Parathyroid adenoma (tissue), 2 donors: ENCODE results near the gene GAST.

Experiments
- H2AFZ ChIP-seq: fragments of 300-600 bp; sonication (generic); one replicate; pipeline ENCODE4 v1.7.0; 2017; ENCODE audit warnings: antibody characterized with exemption, mild to moderate bottlenecking
- H3K27ac ChIP-seq: fragments of 300-600 bp; sonication (generic); one replicate; pipeline ENCODE4 v1.7.0; 2017
- H3K27me3 ChIP-seq: fragments of 300-600 bp; sonication (generic); one replicate; pipeline ENCODE4 v1.7.0; 2017; ENCODE audit warnings: low read length; ENCODE audit not compliant: control insufficient read depth, insufficient read depth
- H3K36me3 ChIP-seq: fragments of 300-600 bp; sonication (generic); one replicate; pipeline ENCODE4 v1.7.0; 2017; ENCODE audit warnings: low read length; ENCODE audit not compliant: control insufficient read depth, insufficient read depth
- H3K4me1 ChIP-seq: fragments of 300-600 bp; sonication (generic); one replicate; pipeline ENCODE4 v1.7.0; 2017; ENCODE audit warnings: control low read depth
- H3K4me2 ChIP-seq: fragments of 300-600 bp; sonication (generic); one replicate; pipeline ENCODE4 v1.7.0; 2017; ENCODE audit warnings: low read length
- H3K4me3 ChIP-seq: fragments of 300-600 bp; sonication (generic); one replicate; pipeline ENCODE4 v1.7.0; 2017; ENCODE audit warnings: low read depth, low read length
- H3K79me2 ChIP-seq: fragments of 300-600 bp; sonication (generic); one replicate; pipeline ENCODE4 v1.7.0; 2017; ENCODE audit warnings: control low read depth
- H3K9ac ChIP-seq: fragments of 300-600 bp; sonication (generic); one replicate; pipeline ENCODE4 v1.7.0; 2017; ENCODE audit warnings: mild to moderate bottlenecking
- H3K9me3 ChIP-seq: fragments of 300-600 bp; sonication (generic); one replicate; pipeline ENCODE4 v1.7.0; 2017; ENCODE audit warnings: low read length; ENCODE audit not compliant: control insufficient read depth
- TF ChIP-seq, protein P1 (sequence below): fragments of 300-600 bp; sonication (generic); IDR thresholded peaks from one replicate; pipeline ENCODE4 v1.7.0; 2017; ENCODE audit warnings: antibody characterized with exemption, mild to moderate bottlenecking
- donor health status: primary hyperparathyroidism.

Gene GAST

DNA sequence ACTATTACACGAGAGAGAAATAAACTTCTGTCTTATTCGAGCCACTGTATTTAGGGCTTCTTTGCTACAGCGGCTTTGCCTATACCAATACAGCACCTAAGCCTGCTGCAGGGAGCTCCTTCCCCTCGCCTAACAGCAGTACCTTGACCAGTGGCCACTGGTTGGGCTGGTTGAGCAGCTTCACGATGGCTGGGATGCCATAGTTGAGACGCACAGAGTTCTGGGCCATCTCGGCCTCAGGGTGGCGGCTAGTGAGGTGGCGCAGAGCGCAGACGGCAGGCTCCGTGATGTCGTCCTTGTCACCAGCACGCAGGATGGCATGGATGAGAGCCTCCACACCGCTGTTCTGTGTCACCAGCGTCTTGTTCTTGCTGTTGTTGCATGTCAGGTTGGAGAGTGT lies 50.7 kb downstream of the GAST start:
- H3K4me3 ChIP-seq, result no peak overlapping the region
- H3K27ac ChIP-seq, result no peak overlapping the region
- H3K9me3 ChIP-seq, result no peaks in the 10 kb centered on the region
- no peak overlapping the region for H3K9ac ChIP-seq
- no peaks in the 10 kb centered on the region for H3K4me1 ChIP-seq
- no peaks in the 10 kb centered on the region for H3K36me3 ChIP-seq
- peaks cover 2% of the 10 kb centered on the region for H3K79me2 ChIP-seq
- H2AFZ ChIP-seq, result no peak overlapping the region
- H3K4me2 ChIP-seq, result no peak overlapping the region
- H3K27me3 ChIP-seq, result no peaks in the 10 kb centered on the region
- TF ChIP-seq, protein P1, sequence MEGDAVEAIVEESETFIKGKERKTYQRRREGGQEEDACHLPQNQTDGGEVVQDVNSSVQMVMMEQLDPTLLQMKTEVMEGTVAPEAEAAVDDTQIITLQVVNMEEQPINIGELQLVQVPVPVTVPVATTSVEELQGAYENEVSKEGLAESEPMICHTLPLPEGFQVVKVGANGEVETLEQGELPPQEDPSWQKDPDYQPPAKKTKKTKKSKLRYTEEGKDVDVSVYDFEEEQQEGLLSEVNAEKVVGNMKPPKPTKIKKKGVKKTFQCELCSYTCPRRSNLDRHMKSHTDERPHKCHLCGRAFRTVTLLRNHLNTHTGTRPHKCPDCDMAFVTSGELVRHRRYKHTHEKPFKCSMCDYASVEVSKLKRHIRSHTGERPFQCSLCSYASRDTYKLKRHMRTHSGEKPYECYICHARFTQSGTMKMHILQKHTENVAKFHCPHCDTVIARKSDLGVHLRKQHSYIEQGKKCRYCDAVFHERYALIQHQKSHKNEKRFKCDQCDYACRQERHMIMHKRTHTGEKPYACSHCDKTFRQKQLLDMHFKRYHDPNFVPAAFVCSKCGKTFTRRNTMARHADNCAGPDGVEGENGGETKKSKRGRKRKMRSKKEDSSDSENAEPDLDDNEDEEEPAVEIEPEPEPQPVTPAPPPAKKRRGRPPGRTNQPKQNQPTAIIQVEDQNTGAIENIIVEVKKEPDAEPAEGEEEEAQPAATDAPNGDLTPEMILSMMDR, result no peak

DNA sequence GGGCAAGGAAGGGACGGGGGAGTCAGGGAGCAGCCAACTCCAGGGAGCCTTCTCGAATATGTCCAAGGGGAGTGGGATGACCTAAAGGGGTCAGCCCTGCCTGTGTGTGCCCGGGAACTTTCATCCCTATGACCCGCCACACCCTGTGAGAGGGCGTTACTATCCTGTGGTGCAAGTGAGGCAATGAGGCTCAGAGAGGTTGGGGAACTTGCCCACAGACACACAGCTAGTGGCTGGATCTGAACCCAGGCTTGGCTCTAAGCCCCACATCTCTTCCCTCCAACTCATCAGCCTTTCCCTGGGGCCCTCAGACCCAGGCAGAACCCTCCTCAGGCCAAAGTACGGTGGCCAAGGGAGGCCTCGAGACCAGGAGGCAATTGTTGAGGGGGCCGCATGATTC lies 51.2 kb downstream of the GAST start:
- no peaks in the 10 kb centered on the region for H3K9me3 ChIP-seq
- TF ChIP-seq, protein P1, result no peak
- H3K9ac ChIP-seq, result no peak overlapping the region
- no peaks in the 10 kb centered on the region for H3K27me3 ChIP-seq
- peaks cover 2% of the 10 kb centered on the region for H3K79me2 ChIP-seq
- no peak overlapping the region for H3K4me2 ChIP-seq
- no peaks in the 10 kb centered on the region for H3K4me1 ChIP-seq
- no peak overlapping the region for H3K4me3 ChIP-seq
- H2AFZ ChIP-seq, result no peak overlapping the region
- no peaks in the 10 kb centered on the region for H3K36me3 ChIP-seq
- H3K27ac ChIP-seq, result no peak overlapping the region
